ENCODE data around the gene SSC5D.
"Not testable (repeated sequence)": the region's sequence is repeated elsewhere in the genome, so short reads cannot be mapped to it uniquely, and the experiment has no call there.

Gene SSC5D

DNA sequence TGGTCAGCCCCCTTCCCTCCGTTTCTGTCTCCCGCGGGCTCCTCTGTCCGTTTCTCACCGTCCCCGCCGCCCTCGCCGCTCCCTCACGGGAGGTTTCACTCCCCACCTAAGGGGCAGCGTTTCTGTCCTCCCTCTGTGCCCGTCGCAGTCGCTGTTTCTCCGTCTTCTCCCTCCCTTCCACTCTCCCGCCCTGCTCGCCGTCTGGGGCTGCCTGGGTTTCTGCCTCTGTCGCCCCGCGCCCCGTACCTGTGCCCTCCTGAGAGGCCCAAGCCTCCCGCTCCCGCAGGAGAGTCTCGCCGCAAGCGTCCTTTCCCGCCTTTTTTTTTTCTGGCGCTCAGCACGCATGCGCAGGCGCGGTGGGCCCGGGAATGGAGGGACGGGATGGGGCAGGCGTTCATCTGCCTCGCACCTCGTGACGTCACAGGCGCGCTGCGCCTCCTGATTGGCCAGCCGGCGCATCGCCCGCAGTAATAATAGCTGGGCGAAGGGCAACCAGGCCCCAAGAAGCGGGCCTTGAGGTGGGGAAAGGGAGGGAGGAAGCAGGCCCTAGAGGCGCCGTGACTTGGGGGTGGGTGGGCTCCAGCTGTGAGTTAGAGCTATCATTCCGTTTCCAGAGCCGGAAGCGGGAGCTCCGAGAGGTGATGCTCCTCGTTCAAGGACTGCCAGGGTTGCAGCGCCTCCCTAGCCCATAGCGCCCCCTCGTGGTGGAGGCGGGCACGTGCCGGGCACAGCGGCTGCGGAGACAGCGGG, 15.4 kb downstream of the SSC5D start:
- DNase-seq (ENCODE audit: low read depth in 3 of 3), result peak; percentile 91

DNA sequence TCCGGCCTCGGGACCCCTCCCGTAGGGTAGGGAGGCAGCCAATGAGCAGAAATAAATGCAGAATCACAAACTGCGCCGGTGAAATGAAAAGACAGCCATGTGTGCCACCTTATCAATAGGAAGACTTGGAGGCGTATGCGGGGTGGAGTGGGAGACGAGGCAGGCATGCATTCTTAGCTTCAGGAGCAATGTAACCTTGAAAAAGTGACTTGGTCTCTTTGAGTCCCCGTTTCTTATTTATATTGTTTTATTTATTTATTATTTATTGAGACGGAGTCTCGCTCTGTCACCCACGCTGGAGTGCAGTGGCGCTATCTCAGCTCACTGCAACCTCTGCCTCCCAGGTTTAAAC, 16.0 kb downstream of the SSC5D start:
- DNase-seq (ENCODE audit: low read depth in 3 of 3), result no peak

DNA sequence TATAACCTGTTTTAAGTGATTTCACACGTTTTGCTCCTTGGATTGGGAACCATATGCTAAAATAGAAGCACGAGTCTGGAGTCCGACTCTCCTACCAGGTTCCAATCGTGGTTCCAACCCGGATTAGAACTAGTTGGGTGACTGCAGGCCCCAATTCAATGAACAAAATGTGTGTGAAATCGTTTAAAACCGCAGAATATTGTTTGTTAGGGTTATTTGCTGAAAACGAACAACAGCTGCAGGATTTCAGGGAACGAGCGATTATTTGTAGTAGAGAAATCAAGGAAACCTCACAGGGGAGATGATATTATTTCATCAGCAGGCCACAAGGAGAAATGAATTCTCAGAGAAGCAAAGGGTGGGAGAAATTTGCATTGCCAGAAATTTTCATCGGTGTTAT, 16.7 kb downstream of the SSC5D start:
- DNase-seq (ENCODE audit: low read depth in 3 of 3), result no peak

DNA sequence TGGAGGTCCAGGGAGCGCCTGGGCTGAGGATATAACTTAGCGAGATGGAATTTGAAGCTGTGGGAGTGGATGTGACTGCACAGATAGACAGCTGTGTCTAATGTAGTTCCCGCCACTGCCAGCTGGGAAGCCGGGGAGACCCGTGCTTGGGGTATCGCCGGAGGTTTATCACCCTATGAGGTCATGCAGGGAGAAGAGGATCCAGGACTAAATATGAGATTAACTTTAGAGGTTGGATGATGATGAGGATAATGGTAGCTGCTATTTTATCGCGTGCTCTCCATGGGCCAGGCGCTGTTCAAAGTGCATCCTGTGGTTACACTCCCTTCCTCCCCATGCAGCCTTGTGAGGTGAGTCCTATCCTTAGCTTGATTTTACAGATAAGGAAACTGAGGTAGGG, 19.9 kb downstream of the SSC5D start:
- DNase-seq (ENCODE audit: low read depth in 3 of 3), result no peak

DNA sequence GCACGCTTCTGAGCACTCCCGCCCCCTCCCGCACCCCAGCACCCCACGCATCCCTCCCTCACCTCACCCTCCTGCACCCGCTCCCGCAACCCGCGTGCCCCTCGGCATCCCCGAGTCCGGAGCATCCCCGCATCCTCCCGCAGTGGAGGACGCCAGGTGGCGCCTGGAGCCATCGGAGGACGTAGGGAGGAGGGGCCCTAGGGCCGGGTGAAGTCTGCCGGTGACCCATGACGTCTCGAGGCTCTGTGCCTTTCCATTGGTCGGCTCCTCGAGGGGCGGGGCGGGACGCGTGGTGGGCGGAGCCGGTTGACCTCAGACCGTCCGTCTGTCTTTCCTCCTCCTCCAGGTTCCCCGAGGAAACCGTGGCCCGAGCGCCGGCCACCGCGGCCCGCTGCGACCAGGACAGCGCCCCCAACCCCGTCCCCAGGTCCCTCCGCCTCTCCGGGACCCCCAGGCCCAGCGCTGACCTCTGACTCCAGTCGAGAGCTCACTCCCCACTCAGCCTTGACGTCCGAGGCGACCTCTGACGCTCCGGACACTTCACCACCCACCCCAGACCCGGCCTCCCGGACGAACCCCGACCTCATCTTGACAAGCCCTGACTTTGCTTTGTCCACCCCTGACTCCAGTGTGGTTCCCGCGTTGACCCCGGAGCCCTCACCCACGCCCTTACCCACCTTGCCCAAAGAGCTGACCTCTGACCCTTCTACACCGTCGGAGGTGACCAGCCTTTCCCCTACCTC, 28.8 kb downstream of the SSC5D start:
- peak; percentile 83 to 88 (median 86) for DNase-seq (ENCODE audit: low read depth in 3 of 3)

DNA sequence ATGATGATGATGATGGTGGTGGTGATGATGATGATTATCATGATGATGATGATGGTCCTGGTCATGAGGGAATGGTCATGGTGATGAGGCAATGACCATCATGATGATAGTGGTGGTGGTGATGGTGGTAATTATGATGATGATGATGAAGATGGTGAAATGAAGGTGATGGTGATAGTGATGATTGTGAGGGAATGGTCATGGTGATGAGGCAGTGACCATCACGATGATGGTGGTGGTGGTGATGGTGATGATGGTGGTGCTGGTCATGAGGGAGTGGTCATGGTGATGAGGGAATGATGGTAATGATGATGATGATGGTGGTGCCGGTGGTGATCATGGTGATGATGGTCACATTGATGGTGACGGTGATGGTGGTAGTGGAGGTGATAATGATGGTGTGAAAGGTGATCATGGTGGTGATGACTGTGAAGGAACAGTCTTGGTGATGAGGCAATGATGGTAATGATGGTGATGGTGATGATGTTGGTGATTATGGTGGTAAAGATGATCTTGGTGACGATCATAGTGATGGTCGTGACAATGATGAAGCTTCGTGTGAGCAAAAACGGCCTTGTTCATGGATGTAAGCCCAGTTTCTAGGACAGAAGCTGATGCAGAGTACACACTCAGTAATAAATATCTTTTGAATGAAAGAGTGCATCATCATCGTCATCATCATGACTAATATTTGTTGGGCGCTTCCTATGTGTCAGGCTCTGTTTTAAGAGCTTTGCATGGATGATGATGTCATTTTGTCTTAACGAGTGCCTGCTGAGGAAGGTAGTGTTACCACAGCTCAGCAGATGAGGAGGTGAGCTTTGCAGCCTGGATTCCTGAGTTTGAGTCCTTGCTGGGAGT, 31.4 kb downstream of the SSC5D start:
- no peak for DNase-seq (ENCODE audit: low read depth in 3 of 3)

DNA sequence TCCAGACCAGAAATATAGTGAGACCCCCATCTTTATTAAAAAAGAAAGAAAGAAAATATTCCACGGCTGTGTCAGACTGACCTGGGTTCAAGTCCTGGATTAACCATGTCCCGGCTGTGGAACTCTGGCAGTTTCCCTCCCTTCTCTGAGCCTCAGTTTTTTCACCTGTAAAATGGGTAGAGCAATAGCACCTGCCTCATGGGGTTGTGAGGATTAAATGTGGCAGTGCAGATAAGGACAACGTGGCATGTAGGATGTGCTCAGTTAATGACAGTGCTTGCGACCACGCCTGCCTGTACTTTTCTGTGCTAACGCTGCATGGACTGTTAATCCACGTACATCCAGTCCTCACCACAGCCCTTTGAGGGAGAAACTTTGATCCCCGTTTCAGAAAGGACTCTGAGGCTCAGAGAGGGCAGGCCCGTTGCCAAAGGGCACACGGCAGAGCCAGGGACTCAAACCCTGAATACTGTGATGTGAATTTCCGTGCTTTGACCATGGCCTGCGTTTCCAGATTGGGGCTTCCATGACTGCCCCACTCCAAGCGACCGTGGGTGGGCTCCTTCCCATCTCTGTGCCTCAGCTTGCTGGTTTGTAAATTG, 32.6 kb downstream of the SSC5D start:
- no peak for DNase-seq (ENCODE audit: low read depth in 3 of 3)

DNA sequence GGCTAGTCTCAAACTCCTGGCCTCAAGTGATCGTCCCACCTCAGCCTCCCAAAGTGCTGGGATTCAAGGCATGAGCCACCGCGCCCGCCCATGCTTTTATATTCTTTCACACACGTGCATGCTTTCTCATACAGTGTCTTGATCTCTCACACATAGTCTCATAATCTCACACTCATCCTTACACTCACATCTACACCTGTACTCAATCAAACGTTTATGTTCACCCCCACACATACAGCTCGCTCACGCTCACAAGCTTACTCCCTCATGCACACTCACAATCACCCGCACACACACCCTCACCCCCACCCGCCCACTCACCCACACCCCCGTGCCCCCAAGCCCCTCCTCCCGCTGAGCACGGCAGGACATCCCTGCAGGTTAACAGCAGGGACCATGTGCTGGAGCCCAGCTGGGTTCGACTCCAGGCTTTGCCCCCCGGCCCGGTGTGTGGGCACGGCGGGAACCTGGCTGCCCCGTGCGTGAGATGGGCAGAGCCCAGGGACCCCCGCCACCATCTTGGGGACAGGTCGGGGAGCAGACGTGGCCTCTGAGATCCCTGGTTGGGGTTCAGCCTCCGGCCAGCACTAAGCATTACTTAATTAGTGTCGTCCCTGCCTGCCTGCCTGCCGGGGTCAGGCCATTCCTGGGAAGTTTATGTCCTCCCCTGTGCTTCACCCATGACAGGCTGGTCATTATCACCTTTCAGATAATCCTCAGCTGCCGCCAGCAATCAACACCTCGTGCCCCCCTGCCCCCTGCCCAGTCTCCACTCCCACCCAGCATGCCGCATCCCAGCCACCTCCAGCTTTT, 37.3 kb downstream of the SSC5D start:
- no peak for DNase-seq (ENCODE audit: low read depth in 3 of 3)

DNA sequence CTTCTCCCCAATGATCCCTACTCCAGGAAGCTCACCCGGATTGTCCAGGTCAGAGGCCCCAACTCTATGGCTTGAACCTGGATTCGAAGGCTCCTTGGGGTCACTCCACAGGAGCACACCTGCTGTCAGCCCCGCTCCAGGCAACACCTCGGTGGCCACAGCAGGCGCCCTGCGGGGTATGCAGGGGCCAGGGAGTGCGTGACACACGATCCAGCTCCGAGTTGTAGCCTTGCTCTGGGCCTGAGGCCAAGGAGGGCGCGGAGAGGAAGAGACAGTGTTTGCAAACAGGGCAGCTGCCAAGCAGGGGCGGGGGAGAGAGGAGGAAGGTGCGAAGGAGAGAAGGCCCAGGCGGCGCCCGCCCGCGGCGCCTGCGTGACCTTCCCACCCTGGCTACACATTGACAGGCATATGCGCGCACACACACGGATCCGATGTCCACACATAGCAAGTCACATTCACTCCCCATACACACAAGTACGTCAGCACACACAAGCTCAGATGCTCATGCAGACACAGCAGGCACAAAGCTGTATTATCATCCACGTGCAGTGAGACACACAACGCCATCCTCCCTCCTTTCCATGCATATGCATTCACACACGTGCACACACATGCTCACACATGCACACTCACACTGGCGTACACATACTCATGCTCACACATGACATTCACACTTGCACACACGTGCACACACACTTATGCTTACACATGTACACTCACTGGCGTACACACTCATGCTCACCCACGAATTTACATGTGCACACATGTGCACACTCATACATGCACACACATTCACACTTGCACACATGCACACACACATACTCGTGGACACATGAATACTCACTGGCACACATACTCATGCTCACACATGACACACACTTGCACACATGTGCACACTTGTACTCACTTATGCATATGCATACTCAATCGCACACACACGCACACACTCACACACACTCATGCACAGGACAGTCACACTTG, 38.3 kb downstream of the SSC5D start:
- DNase-seq (ENCODE audit: low read depth in 3 of 3), result no peak

DNA sequence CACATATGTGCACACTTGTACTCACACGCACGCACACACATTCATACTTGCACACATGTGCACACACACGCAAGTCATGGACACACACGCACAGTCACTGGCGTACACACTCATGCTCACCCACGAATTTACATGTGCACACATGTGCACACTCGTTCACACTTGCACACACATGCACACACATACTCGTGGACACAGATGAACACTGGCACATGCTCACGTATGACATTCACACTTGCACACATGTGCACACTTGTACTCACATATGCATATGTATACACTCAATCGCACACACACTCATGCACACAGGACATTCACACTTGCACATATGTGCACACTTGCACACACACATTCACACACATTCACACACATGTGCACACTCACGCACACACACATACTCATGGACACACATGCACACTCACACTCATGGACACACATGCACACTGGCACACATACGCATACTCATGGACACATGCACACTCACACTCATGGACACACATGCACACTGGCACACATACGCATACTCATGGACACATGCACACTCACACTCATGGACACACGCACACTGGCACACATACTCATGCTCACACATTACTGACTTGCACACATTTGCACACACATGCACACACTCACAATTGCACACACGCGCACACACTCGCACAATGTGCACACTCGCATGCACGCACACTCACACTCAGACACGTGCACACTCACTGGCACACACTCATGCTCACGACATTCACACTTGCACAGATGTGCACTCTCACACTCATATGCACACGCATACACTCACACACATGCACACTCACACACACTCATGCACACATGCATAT, 39.2 kb downstream of the SSC5D start:
- DNase-seq (ENCODE audit: low read depth in 3 of 3), result no peak

DNA sequence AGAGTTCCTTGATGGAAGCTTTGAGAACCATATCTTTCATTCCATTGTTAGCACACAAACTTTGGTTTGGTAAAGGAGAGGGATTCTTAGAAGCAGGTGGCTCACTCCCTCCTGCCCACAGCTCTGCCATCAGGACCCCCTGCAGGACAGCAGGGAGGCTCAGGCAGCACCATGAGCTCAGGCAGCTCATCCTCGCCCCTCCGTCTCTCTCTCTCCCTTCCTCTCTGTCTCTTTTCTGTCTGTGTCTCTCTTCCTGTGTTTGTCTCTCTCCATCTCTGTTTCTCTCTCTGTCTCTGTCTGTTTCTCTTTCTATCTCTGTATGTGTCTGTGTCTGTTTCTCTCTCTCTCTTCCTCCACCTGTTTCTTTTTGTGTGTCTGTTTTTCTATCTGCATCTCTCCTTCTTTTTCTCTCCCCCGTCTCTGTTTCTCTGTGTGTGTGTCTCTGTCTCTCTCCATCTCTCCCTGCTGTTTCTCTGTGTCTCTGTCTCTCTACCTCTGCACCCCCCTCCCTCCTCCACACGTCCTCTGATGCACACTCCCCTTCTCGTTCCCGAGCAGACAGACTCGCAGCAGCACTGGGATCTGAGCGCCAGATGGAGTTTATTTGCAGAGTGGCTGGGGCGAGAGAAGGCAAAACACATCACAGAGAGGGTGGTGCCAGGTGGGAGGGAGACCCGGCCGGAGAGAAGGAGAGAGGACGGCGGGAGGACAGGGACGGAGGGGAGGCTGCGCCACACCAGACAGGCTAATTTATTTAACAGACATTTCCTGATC, 40.0 kb downstream of the SSC5D start:
- no peak for DNase-seq (ENCODE audit: low read depth in 3 of 3)

DNA sequence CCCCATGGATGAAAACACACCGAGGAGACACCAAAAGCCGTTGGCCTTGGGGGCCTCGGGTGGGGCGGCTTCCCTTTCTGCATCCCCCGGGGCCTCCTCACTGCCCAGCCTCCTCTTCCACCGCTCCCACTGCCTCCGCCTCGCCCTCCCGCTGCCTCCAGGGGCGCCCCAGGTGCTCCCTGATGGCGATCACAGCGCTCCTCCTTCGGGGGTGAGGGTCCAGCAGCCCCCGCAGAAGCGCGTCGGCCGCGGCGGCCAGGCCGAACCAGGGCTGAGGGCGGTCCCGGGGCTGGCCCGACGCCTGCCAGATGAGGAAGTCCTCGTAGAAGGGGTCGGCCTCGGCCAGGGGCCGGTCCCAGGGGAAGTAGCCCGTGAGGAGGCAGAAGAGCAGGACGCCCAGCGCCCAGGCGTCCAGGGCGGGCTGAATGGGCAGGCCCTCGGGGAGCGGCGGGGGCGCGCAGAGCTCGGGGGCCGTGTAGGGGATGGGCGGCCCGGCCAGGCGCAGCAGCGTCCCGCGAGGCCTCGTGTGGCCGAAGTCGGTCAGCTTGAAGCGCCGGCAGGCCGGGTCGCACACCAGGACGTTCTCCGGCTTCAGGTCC, 41.5 kb downstream of the SSC5D start:
- DNase-seq (ENCODE audit: low read depth in 3 of 3), result no peak

DNA sequence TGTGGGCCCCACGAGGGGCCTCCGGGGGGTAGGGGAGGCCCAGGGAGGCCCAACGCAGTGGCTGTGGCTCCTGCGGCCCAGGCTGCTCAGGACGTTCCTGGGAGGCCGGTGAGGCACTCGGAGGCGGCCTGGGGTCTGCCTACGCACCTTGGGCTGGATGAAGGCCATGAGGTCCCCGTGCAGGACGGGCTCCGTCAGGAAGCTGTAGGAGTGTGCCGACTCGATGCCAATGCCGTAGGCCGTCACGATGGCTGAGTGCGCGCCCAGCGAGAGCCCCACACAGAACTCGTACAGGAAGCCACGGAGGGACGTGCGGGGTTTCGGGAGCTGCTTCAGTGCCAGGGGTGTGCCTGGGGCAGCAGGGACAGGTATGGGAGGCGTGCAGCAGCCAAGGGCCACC, 42.8 kb downstream of the SSC5D start:
- no peak for DNase-seq (ENCODE audit: low read depth in 3 of 3)

DNA sequence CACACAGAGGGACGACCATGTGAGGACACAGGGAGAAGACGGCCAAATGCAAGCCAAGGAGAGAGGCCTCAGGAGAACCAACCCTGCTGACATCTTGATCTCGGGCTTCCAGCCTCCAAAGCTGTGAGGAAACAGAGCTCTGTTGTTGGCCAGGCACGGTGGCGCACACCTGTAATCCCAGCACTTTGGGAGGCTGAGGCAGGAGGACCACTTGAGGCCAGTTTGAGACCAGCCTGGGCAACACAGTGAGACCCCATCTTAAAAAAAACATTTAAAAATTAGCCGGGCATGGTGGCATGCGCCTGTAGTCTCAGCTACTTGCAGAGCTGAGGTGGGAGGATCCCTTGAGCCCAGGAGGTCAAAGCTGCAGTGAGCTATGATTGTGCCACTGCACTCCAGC, 46.0 kb downstream of the SSC5D start:
- not testable (repeated sequence) for DNase-seq (ENCODE audit: low read depth in 3 of 3)

DNA sequence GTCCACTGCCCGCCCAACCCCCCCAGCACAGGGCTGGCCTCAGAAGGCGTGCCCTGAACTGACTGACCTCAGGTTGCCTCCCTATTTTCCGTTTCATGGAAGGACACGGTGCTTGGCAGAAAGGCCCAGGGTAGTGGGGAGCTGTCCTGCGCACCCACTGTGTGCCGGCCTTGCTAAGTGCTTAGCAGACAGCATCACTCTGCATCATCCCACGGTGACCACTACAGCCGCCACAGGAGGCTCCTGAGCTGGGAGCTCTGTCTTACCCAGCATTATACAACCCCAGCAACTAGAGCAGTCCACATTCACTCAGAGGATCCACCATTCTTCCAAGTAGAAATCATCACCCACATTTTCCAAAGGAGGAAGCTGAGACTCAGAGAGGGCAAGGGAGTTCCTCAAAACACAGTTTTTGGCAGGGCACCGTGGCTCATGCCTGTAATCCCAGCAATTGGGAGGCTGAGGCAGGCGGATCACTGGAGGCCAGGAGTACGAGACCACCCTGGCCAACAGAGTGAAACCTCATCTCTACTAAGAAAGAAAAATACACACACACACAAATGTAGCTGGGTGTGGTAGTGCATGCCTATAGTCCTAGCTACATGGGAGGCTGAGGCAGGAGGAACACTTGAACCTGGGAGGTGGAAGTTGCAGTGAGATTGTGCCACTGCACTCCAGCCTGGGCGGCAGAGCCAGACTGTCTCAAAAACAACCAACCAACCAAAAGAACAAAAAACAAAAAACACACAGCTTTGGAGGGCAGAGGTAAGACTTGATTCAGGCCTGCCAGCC, 47.1 kb downstream of the SSC5D start:
- DNase-seq (ENCODE audit: low read depth in 3 of 3), result no peak

DNA sequence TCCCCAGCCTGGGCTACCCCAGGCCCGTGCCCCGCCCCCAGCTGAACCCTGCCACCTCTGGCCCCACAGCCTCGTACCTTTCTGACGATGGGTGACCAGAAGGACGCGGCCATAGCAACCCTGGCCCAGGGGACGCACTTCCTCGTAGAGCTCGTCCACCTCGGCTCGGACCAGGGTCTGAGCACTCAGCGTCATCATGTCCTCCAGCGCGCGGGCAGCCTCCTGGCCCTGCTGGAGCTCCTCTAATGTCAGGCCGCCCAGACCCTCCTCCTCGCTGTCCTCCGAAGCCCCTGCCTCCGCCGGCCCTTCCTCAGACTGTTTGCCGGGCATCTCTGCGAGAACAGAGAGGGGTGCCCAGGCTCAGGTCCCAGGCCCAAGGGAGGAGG, 47.7 kb downstream of the SSC5D start:
- no peak for DNase-seq (ENCODE audit: low read depth in 3 of 3)

DNA sequence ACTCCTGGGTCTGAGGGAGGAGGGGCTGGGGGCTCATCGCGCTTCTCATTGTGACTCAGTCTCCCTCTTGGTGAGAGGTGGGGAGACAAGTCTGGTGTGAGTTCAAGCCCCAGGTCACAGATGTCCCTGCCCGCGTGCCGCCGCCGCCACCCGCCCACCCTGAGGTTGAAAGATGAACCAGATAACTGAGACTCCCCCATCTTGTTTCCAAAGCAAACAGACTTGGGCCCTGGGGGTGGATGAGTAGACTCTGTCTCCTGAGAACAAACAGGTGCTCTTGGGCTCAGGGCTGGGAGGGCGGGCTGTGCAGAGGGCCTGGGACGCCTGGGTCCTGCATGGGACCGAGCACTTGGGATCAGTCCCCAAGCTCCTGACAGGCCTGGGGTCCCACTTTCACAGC, 48.1 kb downstream of the SSC5D start:
- DNase-seq (ENCODE audit: low read depth in 3 of 3), result no peak
